GM12891 (cell line): ENCODE data around the gene QSER1.

Source experiments
- DNase-seq: peaks from one replicate; pipeline ENCODE4 v3.0.0; 2011; ENCODE audit warnings: low spot score; ENCODE audit not compliant: insufficient read length
- FAIRE-seq: peaks from 2 replicates; lab custom pipeline; 2011; peaks lifted over from hg19 to GRCh38; lab: Jason Lieb, UNC
- PAX5 ChIP-seq: IDR thresholded peaks from 2 replicates; pipeline ENCODE4 v1.6.1; 2011; ENCODE audit warnings: low read length, moderate library complexity, mild to moderate bottlenecking; ENCODE audit not compliant: insufficient read depth, severe bottlenecking
- POLR2A ChIP-seq: IDR thresholded peaks from 2 replicates; pipeline ENCODE4 v1.6.1; 2011; ENCODE audit warnings: low read depth, low read length, control low read depth
- POLR2AphosphoS5 ChIP-seq: IDR thresholded peaks from 2 replicates; pipeline ENCODE4 v1.6.1; 2011; ENCODE audit warnings: low read depth, low read length, control low read depth
- POU2F2 ChIP-seq: IDR thresholded peaks from 2 replicates; pipeline ENCODE4 v1.6.1; 2011; ENCODE audit warnings: low read depth, mild to moderate bottlenecking, control low read depth, low read length, moderate library complexity
- SPI1 ChIP-seq: IDR thresholded peaks from 2 replicates; pipeline ENCODE4 v1.6.1; 2011; ENCODE audit warnings: low read depth, low read length, control low read depth
- TAF1 ChIP-seq: IDR thresholded peaks from 2 replicates; pipeline ENCODE4 v1.6.1; 2011; ENCODE audit warnings: low read depth, low read length, control low read depth

QSER1 gene

GRCh38 chr11:32890843-32891656 is 1.6 kb upstream of the QSER1 start:
- no peak for DNase-seq
- no peak for TF ChIP-seq PAX5
- no peak for TF ChIP-seq POLR2A
- no peak for TF ChIP-seq TAF1
- TF ChIP-seq SPI1, result no peak
- TF ChIP-seq POLR2AphosphoS5, result no peak
- TF ChIP-seq POU2F2, result no peak
- FAIRE-seq, result no peak

GRCh38 chr11:32891657-32892354 is 805 bp upstream of the QSER1 start:
- TF ChIP-seq TAF1, result no peak
- no peak for TF ChIP-seq POU2F2
- TF ChIP-seq POLR2AphosphoS5, result no peak
- peak; percentile 78 for TF ChIP-seq SPI1
- TF ChIP-seq PAX5, result no peak
- TF ChIP-seq POLR2A, result no peak
- no peak for DNase-seq
- no peak for FAIRE-seq

- DNase-seq (no peak), FAIRE-seq (no peak)
- TF ChIP-seq POLR2A (no peak), SPI1 (no peak), POU2F2 (no peak), TAF1 (no peak), POLR2AphosphoS5 (no peak), PAX5 (no peak)
These were observed 407 bp downstream of the QSER1 start for GRCh38 chr11:32893093-32893342.

- TF ChIP-seq TAF1 (no peak), PAX5 (no peak), POLR2AphosphoS5 (no peak; the same call in 1 of the 2 replicates), SPI1 (no peak), POU2F2 (no peak), POLR2A (no peak)
- peak; percentile 58 for FAIRE-seq
These were observed 935 bp downstream of the QSER1 start for GRCh38 chr11:32893343-32894148.

GRCh38 chr11:32894149-32894827 is 1.7 kb downstream of the QSER1 start:
- FAIRE-seq (peak; percentile 88), DNase-seq (no peak)
- TF ChIP-seq POU2F2 (no peak), TAF1 (peak; percentile 30; the same call in 1 of the 2 replicates)

More at GRCh38 chr11:32893343-32894148, 935 bp downstream of the QSER1 start:
- peak; percentile 52 for DNase-seq

GRCh38 chr11:32894921-32895320 is 2.3 kb downstream of the QSER1 start:
- no peak for TF ChIP-seq POLR2A
- TF ChIP-seq SPI1, result no peak
- TF ChIP-seq TAF1, result no peak
- TF ChIP-seq POLR2AphosphoS5, result no peak
- no peak for TF ChIP-seq PAX5
- no peak for TF ChIP-seq POU2F2
- FAIRE-seq, result no peak

GRCh38 chr11:32895471-32895870 is 2.9 kb downstream of the QSER1 start:
- no peak for FAIRE-seq
- TF ChIP-seq TAF1 (no peak), SPI1 (no peak), PAX5 (no peak), POU2F2 (no peak), POLR2A (no peak), POLR2AphosphoS5 (no peak)
- no peak for DNase-seq

More at GRCh38 chr11:32894921-32895320, 2.3 kb downstream of the QSER1 start:
- no peak for DNase-seq

- no peak for DNase-seq
- TF ChIP-seq SPI1 (no peak), POU2F2 (no peak), PAX5 (no peak)
- FAIRE-seq, result no peak
These were observed 4.5 kb downstream of the QSER1 start for GRCh38 chr11:32897103-32897502.

- TF ChIP-seq SPI1 (no peak), TAF1 (no peak), POLR2A (no peak), PAX5 (no peak), POLR2AphosphoS5 (no peak), POU2F2 (no peak)
- FAIRE-seq, result no peak
- no peak for DNase-seq
These were observed 6.8 kb downstream of the QSER1 start for GRCh38 chr11:32899438-32899837.

- FAIRE-seq (no peak), DNase-seq (no peak)
- TF ChIP-seq POU2F2 (no peak), PAX5 (no peak), POLR2AphosphoS5 (no peak), SPI1 (no peak), TAF1 (no peak), POLR2A (no peak)
These were observed 9.6 kb downstream of the QSER1 start for GRCh38 chr11:32902089-32902665.
